Amniotic stem cell (primary cell): Measurements from ENCODE around the gene HRH3.

Experiments used
- DNase-seq: peaks from one replicate; lab custom pipeline; 2025; lab: John Stamatoyannopoulos, UW

HRH3 gene

GRCh38 chr20:62215020-62215990, 4.8 kb downstream of the HRH3 start:
- no peak for DNase-seq

GRCh38 chr20:62214067-62214466, 6.0 kb downstream of the HRH3 start:
- no peak for DNase-seq

DNA sequence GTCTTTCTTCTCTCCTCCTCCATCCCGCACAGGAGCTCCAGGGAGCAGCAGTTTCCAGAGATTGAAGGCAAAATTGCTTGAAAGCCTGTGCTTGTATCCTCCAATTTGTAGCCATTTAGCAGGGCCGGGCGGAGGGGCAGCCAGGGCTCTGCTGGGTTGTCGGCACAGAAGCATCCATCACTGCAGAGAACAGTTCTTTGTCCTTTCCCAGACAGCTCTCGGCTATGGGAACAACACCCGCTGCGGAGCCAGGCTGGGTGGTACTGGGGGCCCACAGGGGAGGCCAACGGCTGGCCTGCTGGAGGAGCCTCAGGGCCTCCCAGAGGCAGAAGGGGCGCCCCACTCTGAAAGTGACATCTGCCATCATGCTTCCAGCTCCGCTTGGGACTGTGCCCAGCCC, 7.8 kb downstream of the HRH3 start:
- no peak for DNase-seq

GRCh38 chr20:62211769-62212288, 8.2 kb downstream of the HRH3 start:
- no peak for DNase-seq

- DNase-seq = no peak
Measured at GRCh38 chr20:62211216-62211615, 8.9 kb downstream of the HRH3 start.

GRCh38 chr20:62210496-62210855, 9.6 kb downstream of the HRH3 start:
- no peak for DNase-seq

GRCh38 chr20:62209850-62210495, 10.1 kb downstream of the HRH3 start:
- DNase-seq = no peak

DNA sequence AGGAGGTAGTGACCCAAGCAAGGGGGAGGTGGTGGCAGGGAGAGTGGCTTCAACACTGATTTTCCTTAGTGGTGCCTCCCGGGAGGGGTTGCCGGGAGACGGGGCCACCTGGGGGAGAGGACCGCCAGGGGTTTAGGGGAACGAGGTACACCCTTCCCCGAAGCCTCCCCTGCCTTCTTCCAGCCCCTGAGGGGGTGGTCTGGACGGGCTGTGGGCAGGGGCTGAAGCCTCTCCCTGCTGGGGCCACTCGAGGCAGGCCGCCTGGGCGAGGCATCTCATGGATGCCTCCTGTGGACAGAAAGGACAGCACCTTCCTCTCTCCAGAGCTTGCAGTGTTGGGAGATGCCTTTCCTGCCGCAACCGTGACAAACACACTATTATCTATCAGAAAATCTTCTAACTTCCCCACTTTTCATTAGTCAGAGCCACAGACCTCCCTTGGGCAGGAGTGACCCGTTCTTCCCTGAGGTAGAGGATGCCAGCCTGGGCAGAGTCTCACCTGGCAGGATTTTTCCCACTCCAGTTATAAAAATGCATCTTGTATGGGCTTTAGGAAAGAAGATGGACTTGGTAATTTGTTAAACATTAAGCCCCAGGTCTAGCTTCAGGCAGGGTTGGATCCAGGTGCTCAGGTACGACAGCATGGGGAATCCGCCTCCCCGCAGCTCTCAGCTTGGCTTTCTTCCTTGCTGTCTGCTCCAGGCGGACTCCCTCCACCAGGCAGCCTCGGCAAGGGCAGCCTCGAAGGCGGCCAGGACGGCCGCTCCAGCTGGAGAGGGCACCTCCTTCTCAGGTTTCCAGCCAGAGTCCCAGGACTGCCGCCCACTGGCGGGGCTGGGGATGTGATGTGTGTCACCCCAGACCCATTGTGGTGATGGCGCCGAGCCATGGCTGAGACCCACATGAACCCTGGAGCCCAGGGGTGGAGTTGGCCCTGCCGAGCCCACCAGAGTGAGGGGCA, 11.0 kb downstream of the HRH3 start:
- no peak for DNase-seq

DNA sequence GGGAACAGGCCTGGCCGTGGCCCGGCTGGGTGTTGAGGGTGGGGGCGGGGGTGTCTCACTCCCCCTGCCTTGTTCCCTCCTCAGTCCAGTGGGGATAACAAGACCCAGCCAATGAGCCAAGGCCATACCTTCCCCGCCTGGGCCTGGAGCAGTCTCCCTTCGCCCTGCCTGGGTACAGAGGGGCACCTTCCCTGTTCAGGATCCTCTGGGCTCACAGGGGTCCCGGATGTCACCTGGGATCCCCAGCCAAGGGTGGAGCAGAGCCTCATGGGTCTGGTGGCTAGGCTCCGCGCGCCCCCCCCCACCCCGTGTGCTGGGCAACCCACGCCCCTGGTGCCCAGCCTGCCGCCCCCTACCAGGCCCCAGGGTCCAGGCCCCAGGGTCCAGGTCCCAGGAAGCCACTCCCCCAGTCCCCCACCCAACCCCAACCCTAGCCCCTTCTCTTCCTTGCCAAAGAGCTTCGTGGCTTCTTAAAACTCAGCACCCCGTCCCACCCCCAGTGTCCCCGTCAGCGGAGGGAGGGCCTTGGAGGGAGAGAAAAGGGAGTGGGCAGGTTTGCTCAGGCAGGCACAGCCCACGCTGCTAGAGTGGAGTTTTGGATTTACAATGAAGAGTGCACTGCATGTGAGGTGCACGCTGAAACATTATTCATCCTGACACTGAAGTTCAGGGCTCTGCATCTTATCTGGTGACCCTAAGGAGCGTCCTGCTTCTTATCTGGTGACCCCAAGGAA, 11.8 kb downstream of the HRH3 start:
- no peak for DNase-seq

DNA sequence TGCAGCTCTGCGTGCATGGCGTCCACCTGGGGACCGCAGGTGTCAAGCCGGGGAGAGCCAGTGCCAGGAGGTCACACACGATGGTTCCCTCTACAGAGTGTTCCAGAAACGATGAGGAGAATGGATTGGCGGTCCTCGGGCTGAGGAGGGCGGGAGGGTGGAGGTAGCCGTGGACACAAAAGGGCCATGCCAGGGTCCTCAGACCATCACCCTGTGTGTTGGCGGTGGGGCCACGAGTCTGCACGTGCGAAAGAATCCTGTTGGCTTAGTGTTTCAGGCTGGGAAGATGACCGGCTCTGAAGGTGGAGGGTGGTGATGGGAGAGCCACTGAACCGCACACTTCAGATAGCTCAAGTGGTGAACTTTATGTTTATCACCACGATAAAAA, 13.7 kb downstream of the HRH3 start:
- no peak for DNase-seq

- no peak for DNase-seq
Measured at GRCh38 chr20:62205618-62206387, 14.3 kb downstream of the HRH3 start.

DNA sequence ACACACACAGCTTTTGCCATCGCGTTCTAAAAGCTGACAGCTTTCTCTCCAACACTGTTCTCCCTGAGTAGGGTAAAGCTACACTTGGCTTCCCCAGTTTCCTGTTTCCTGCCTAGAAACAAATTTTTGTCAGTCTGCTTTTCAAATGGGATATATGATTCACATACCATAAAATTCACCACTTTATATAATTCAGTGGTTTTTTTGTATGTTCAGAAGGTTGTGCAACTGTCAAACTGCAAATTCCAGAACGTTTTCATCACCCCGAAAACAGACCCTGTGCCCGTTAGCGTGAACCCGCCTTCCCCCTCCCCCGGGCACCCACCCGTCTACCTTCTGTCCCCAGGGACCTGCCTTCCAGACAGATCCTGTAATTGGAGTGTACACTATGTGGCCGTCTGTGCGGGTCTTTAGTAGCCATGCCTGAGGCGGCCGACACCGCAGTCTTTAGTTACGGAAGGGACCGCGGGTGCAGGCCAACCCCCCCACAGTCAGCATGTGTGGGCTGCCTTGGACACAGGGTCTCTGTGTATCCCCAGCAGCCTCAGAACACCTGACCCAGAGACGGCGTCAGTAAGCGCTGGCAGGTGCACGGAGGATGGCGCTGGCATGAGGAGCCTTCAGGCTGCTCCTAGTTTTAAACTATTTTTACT, 16.6 kb downstream of the HRH3 start:
- no peak for DNase-seq

DNA sequence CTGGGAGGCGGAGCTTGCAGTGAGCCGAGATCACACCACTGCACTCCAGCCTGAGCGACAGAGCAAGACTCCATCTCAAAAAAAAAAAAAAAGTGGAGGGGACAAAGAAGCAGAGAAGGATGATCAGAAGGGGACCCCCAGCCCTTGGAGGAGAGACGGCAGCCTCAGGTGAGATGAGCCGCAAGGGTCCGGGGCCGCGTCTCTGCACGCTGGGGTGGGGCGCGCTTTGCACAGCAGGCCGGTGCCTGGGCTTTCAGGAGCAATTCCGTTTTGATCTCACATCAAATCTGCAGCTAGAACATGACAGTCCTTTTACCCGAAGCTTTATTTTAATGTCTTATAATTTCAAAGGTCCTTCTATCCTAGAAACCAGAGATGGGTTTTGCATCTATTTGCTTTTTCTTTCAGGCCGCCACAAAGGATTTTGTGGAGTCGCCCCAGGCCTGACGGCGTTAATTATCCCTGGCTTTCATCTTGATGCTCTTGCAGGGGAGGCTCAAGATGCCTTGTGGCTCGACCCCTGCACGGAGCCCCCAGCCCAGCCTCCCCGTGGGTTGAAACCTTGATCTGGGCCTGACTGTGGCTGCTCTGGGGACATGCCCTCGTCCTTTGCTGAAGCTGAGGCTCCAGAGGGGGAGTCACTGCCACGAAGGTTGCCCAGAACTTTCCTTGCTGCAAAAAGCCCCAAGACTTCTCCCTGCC, 17.3 kb downstream of the HRH3 start:
- DNase-seq = no peak

DNA sequence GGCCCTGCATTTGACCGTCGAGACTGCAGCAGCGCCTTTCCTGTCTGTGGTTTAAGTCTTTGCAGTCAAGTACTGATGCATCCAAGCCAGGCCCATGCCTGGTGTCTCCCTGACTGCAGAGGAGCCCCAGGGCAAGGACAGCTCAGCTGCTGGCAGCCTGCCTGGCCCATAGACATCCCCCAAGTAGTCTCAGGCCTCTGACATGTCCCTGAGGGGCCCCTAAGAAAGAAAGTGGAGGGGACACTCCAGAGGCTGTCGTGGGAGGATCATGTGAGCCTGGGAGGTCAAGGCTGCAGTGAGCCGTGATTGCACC, 18.0 kb downstream of the HRH3 start:
- no peak for DNase-seq

DNA sequence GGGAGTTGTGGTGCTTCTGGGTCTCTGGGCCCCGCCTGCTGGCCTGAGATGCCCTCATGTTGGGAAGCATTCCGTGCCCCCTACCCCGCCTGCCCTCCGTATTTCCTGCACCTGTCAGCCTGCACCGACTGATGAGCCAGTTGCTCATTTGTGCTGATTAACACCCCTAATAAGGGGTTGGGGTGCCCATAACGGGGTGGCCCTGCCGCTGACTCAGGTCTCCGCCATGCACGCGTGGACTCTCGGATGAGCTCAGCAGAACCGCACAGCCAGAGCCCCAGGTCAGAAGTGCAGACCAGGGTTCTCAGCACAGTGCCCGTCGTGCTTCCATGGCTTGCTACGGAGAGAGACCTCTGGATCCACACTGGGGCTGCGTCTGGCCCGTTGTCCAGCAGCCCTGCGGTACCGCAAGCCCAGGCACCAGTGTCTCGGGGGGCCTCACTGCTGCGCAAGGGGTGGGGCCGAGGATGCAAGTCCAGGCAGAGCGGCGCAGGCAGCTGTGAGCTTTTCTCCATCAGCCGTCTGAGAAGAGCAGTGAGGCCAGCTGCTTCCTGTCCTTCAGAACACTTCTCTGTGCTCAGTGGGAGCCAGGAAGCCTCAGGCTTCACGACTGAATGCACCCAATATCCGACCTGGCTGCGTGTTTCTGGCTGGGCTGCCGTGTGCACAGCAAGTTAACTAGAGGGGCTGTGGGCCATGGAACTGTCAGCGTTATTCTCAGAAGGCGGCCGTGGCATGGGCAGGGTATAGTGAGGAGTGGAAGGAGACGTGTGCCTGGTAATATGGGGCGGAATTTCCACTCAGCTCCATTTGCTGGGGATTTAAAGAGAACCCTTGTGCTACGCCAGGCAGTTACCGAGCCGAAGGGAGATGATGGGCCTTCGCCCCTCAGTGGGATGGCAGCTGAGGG, 18.6 kb downstream of the HRH3 start:
- no peak for DNase-seq

- DNase-seq = no peak
Measured at GRCh38 chr20:62200491-62201172, 19.4 kb downstream of the HRH3 start.

DNA sequence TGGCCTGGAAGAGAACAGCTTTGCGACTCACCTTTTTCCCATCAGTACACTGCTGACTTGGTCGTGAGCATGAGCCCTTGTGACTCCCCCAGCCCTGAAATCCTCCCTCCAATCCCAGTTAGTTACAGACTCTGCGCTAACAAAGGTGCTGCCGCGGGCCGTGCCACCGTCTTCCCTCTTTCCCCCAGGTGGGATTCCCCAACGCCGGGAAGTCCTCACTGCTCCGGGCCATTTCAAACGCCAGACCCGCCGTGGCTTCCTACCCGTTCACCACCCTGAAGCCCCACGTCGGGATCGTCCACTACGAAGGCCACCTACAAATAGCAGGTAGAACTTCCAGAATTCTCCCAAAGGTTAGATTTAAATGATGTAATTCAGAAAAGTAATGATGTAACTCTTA, 21.1 kb downstream of the HRH3 start:
- no peak for DNase-seq

- no peak for DNase-seq
Measured at GRCh38 chr20:62198496-62198895, 21.6 kb downstream of the HRH3 start.
